ENCODE results near the gene SMURF1. TPM values are rescaled to one million over a fixed set of nuclear protein-coding genes. Genes with fewer than 3 reads are reported as not detected.
A peak's percentile ranks its signal among the peaks of the same experiment; 100 is the strongest.

Gene SMURF1
- total RNA-seq, 1 donor from 2014 or later = 30.2 TPM

GRCh38 chr7:99141334-99141733, 2.6 kb downstream of the SMURF1 start:
- Mint-ChIP-seq H3K27ac (ENCODE audit: unreplicated experiment) (peak overlapping the region; percentile 96), H3K4me1 (ENCODE audit: low read depth) (peaks cover 60% of the 10 kb centered on the region), H3K27me3 (ENCODE audit: low read depth) (no peaks in the 10 kb centered on the region), H3K9me3 (ENCODE audit: low read depth) (no peaks in the 10 kb centered on the region), H3K36me3 (ENCODE audit: low read depth) (no peaks in the 10 kb centered on the region), H3K4me3 (ENCODE audit: unreplicated experiment) (peak overlapping the region; percentile 82)
- no peak for DNase-seq (ENCODE audit: low spot score)
- TF ChIP-seq CTCF (IDR thresholded peaks at IDR 0.05) = no peak

- H3K9me3 Mint-ChIP-seq (ENCODE audit: low read depth) = no peaks in the 10 kb centered on the region
- no peak for DNase-seq (ENCODE audit: low spot score)
- H3K4me3 Mint-ChIP-seq (ENCODE audit: unreplicated experiment) = peak overlapping the region; percentile 82
- peaks cover 65% of the 10 kb centered on the region for H3K4me1 Mint-ChIP-seq (ENCODE audit: low read depth)
- H3K27ac Mint-ChIP-seq (ENCODE audit: unreplicated experiment) = peak overlapping the region; percentile 96
- TF ChIP-seq CTCF (IDR thresholded peaks at IDR 0.05) = no peak
- H3K36me3 Mint-ChIP-seq (ENCODE audit: low read depth) = no peaks in the 10 kb centered on the region
- no peaks in the 10 kb centered on the region for H3K27me3 Mint-ChIP-seq (ENCODE audit: low read depth)
These were observed 3.1 kb downstream of the SMURF1 start for GRCh38 chr7:99140813-99141212.

GRCh38 chr7:99139036-99139435, 4.9 kb downstream of the SMURF1 start:
- H3K27ac Mint-ChIP-seq (ENCODE audit: unreplicated experiment) = peak overlapping the region; percentile 89
- H3K4me3 Mint-ChIP-seq (ENCODE audit: unreplicated experiment) = no peak overlapping the region
- no peaks in the 10 kb centered on the region for H3K27me3 Mint-ChIP-seq (ENCODE audit: low read depth)

GRCh38 chr7:99137411-99138180, 6.3 kb downstream of the SMURF1 start:
- no peaks in the 10 kb centered on the region for H3K27me3 Mint-ChIP-seq (ENCODE audit: low read depth)
- TF ChIP-seq CTCF (IDR thresholded peaks at IDR 0.05) = peak; percentile 34
- no peaks in the 10 kb centered on the region for H3K9me3 Mint-ChIP-seq (ENCODE audit: low read depth)
- H3K36me3 Mint-ChIP-seq (ENCODE audit: low read depth) = no peaks in the 10 kb centered on the region
- H3K4me1 Mint-ChIP-seq (ENCODE audit: low read depth) = peaks cover 80% of the 10 kb centered on the region
- H3K27ac Mint-ChIP-seq (ENCODE audit: unreplicated experiment) = peak overlapping the region; percentile 89
- no peak for DNase-seq (ENCODE audit: low spot score)
- H3K4me3 Mint-ChIP-seq (ENCODE audit: unreplicated experiment) = peak overlapping the region; percentile 57

More at GRCh38 chr7:99139036-99139435, 4.9 kb downstream of the SMURF1 start:
- no peak for TF ChIP-seq CTCF (IDR thresholded peaks at IDR 0.05)
- DNase-seq (ENCODE audit: low spot score) = no peak
- H3K36me3 Mint-ChIP-seq (ENCODE audit: low read depth) = no peaks in the 10 kb centered on the region
- H3K9me3 Mint-ChIP-seq (ENCODE audit: low read depth) = no peaks in the 10 kb centered on the region
- H3K4me1 Mint-ChIP-seq (ENCODE audit: low read depth) = peaks cover 66% of the 10 kb centered on the region

GRCh38 chr7:99135938-99136337, 8.0 kb downstream of the SMURF1 start:
- Mint-ChIP-seq H3K27ac (ENCODE audit: unreplicated experiment) (no peak overlapping the region), H3K9me3 (ENCODE audit: low read depth) (no peaks in the 10 kb centered on the region), H3K4me3 (ENCODE audit: unreplicated experiment) (no peak overlapping the region), H3K27me3 (ENCODE audit: low read depth) (no peaks in the 10 kb centered on the region), H3K4me1 (ENCODE audit: low read depth) (peaks cover 75% of the 10 kb centered on the region), H3K36me3 (ENCODE audit: low read depth) (no peaks in the 10 kb centered on the region)
- TF ChIP-seq CTCF (IDR thresholded peaks at IDR 0.05) = no peak
- no peak for DNase-seq (ENCODE audit: low spot score)

Measured in chondrocyte (in vitro differentiated cells).